HG02840 (cell line): ENCODE measurements around the gene CEP41.
"Not testable (repeated sequence)": the region's sequence is repeated elsewhere in the genome, so short reads cannot be mapped to it uniquely, and the experiment has no call there.

Source experiments
- ATAC-seq: cut with Tn5 transposase; IDR thresholded peaks from one replicate; pipeline ENCODE4 v1.9.1; 2021; ENCODE audit warnings: mild to moderate bottlenecking, moderate library complexity, moderate number of reproducible peaks; ENCODE audit not compliant: unreplicated experiment, low FRiP score

The CEP41 gene

GRCh38 chr7:130463553-130464434, 23.0 kb upstream of the CEP41 start:
- ATAC-seq = no peak

GRCh38 chr7:130461272-130461671, 20.5 kb upstream of the CEP41 start:
- no peak for ATAC-seq

GRCh38 chr7:130458257-130458656, 17.4 kb upstream of the CEP41 start:
- no peak for ATAC-seq

GRCh38 chr7:130454959-130455358, 14.1 kb upstream of the CEP41 start:
- no peak for ATAC-seq

- ATAC-seq = no peak
These were observed 12.1 kb upstream of the CEP41 start for GRCh38 chr7:130452951-130453350.

GRCh38 chr7:130451344-130451743, 10.5 kb upstream of the CEP41 start:
- ATAC-seq = not testable (repeated sequence)

- ATAC-seq = no peak
These were observed 5.4 kb upstream of the CEP41 start for GRCh38 chr7:130446259-130446658.

GRCh38 chr7:130444751-130445407, 4.1 kb upstream of the CEP41 start:
- no peak for ATAC-seq

GRCh38 chr7:130444234-130444633, 3.4 kb upstream of the CEP41 start:
- ATAC-seq = no peak

GRCh38 chr7:130442601-130443000, 1.8 kb upstream of the CEP41 start:
- ATAC-seq = no peak

- no peak for ATAC-seq
These were observed 623 bp upstream of the CEP41 start for GRCh38 chr7:130441408-130441869.

GRCh38 chr7:130436253-130436652, 4.6 kb downstream of the CEP41 start:
- no peak for ATAC-seq

- no peak for ATAC-seq
These were observed 5.4 kb downstream of the CEP41 start for GRCh38 chr7:130435311-130435854.

GRCh38 chr7:130433301-130433700, 7.5 kb downstream of the CEP41 start:
- ATAC-seq = no peak

GRCh38 chr7:130432886-130433285, 7.9 kb downstream of the CEP41 start:
- ATAC-seq = no peak

- ATAC-seq = no peak
These were observed 9.8 kb downstream of the CEP41 start for GRCh38 chr7:130430841-130431666.

GRCh38 chr7:130430115-130430514, 10.7 kb downstream of the CEP41 start:
- ATAC-seq = no peak

GRCh38 chr7:130429019-130429418, 11.8 kb downstream of the CEP41 start:
- ATAC-seq = no peak

- no peak for ATAC-seq
These were observed 14.3 kb downstream of the CEP41 start for GRCh38 chr7:130426564-130426963.

GRCh38 chr7:130425796-130426195, 15.0 kb downstream of the CEP41 start:
- ATAC-seq = no peak
